SK-N-SH treated with all-trans-retinoic acid at 6 μM for 48 hours (cell line): ENCODE measurements around the gene SYTL5.

Experiments
- BACH2 ChIP-seq: fragments of 250-450 bp; sonication (Bioruptor Pico); IDR thresholded peaks from 2 replicates; pipeline ENCODE4 v1.9.0; 2021; ENCODE audit warnings: mild to moderate bottlenecking, borderline replicate concordance
- CREB5 ChIP-seq: fragments of 250-450 bp; sonication (Bioruptor Pico); IDR thresholded peaks from 2 replicates; pipeline ENCODE4 v1.5.1; 2020; ENCODE audit warnings: low read depth, mild to moderate bottlenecking, moderate library complexity
- ESRRG ChIP-seq: fragments of 250-450 bp; sonication (Bioruptor Pico); IDR thresholded peaks from 2 replicates; pipeline ENCODE4 v1.6.1; 2021; ENCODE audit warnings: mild to moderate bottlenecking
- GLIS3 ChIP-seq: fragments of 250-450 bp; sonication (Bioruptor Pico); IDR thresholded peaks from 2 replicates; pipeline ENCODE4 v1.5.0; 2020; ENCODE audit warnings: mild to moderate bottlenecking, moderate library complexity
- ISL1 ChIP-seq: fragments of 250-450 bp; sonication (Bioruptor Pico); IDR thresholded peaks from 2 replicates; pipeline ENCODE4 v2.1.2; 2022; ENCODE audit warnings: mild to moderate bottlenecking, moderate library complexity
- PATZ1 ChIP-seq: fragments of 250-450 bp; sonication (Bioruptor Pico); IDR thresholded peaks from 2 replicates; pipeline ENCODE4 v1.8.0; 2020; ENCODE audit warnings: mild to moderate bottlenecking, moderate library complexity, borderline replicate concordance
- RARB ChIP-seq: fragments of 250-450 bp; sonication (Bioruptor Pico); IDR thresholded peaks from 2 replicates; pipeline ENCODE4 v1.8.0; 2021; ENCODE audit warnings: mild to moderate bottlenecking, moderate library complexity
- SNAI2 ChIP-seq: fragments of 250-450 bp; sonication (Bioruptor Pico); IDR thresholded peaks from 2 replicates; pipeline ENCODE4 v1.5.0; 2020; ENCODE audit warnings: mild to moderate bottlenecking, moderate library complexity
- TCF4 ChIP-seq: fragments of 250-450 bp; sonication (Bioruptor Pico); IDR thresholded peaks from 2 replicates; pipeline ENCODE4 v1.8.0; 2021; ENCODE audit warnings: mild to moderate bottlenecking, moderate library complexity, borderline replicate concordance
- ZFP3 ChIP-seq: fragments of 250-450 bp; sonication (Bioruptor Pico); IDR thresholded peaks from 2 replicates; pipeline ENCODE4 v1.5.0; 2020; ENCODE audit warnings: mild to moderate bottlenecking, moderate library complexity
- ZFP30 ChIP-seq: fragments of 450-650 bp; formaldehyde crosslinking; IDR thresholded peaks from 2 replicates; pipeline ENCODE4 v1.5.0; 2022; ENCODE audit warnings: mild to moderate bottlenecking, moderate library complexity
- ZNF70 ChIP-seq: fragments of 450-650 bp; formaldehyde crosslinking; IDR thresholded peaks from 2 replicates; pipeline ENCODE4 v1.5.0; 2020; ENCODE audit warnings: mild to moderate bottlenecking, moderate library complexity

GRCh38 chrX:38095971-38096529 is 89.7 kb downstream of the SYTL5 start:
- TF ChIP-seq BACH2 (CRISPR knock-in tag) (no peak), ZFP3 (CRISPR knock-in tag) (no peak), SNAI2 (CRISPR knock-in tag) (no peak), ZFP30 (no peak), RARB (CRISPR knock-in tag) (no peak), GLIS3 (CRISPR knock-in tag) (no peak), ESRRG (CRISPR knock-in tag) (no peak), ISL1 (CRISPR knock-in tag) (no peak), ZNF70 (CRISPR knock-in tag) (no peak), TCF4 (no peak), PATZ1 (CRISPR knock-in tag) (no peak), CREB5 (CRISPR knock-in tag) (no peak)
